Panc1 (cell line): ENCODE results near the gene PPP1R2B. TPM values are rescaled to one million over a fixed set of nuclear protein-coding genes. Genes with fewer than 3 reads are reported as not detected.

Source experiments
- ATAC-seq: fragments of 200-7000 bp; cut with Tn5 transposase; 2 replicates; pipeline ENCODE4 v1.9.1; 2020; ENCODE audit warnings: mild to moderate bottlenecking, moderate library complexity
- BruUV-seq: library from RNA; stranded (reverse); fragments of 400-500 nt; replicated peaks from 2 replicates; lab custom pipeline; 2021; lab: Mats Ljungman, UMichigan
- CTCF ChIA-PET: fragments of 300-600 bp; sonication (Branson Sonifier 250); formaldehyde crosslinking; loops from one replicate; lab custom pipeline; 2022; ENCODE audit warnings: antibody characterized with exemption; lab: Charles Lee
- POLR2A ChIA-PET: fragments of 300-600 bp; sonication (Branson Sonifier 250); formaldehyde crosslinking; loops from one replicate; lab custom pipeline; 2022; ENCODE audit warnings: antibody characterized with exemption; lab: Charles Lee
- DNase-seq: peaks from one replicate; pipeline ENCODE4 v3.0.0-alpha.2; 2010; ENCODE audit warnings: low read depth, low spot score
- H3K27ac ChIP-seq: 2 replicates; pipeline ENCODE4 v1.5.1; 2011; ENCODE audit warnings: mild to moderate bottlenecking, low read length, inconsistent platforms
- H3K27me3 ChIP-seq: fragments of 200-500 bp; sonication (Bioruptor generic); 2 replicates; pipeline ENCODE4 v1.6.0; 2014; ENCODE audit warnings: low read length, inconsistent platforms; ENCODE audit not compliant: control insufficient read depth, insufficient read depth
- H3K36me3 ChIP-seq: fragments of 200-500 bp; sonication (Bioruptor generic); 2 replicates; pipeline ENCODE4 v1.5.1; 2014; ENCODE audit warnings: inconsistent platforms, mild to moderate bottlenecking, low read length, moderate library complexity; ENCODE audit not compliant: control insufficient read depth, insufficient read depth
- H3K4me1 ChIP-seq: 2 replicates; pipeline ENCODE4 v1.5.1; 2011; ENCODE audit warnings: inconsistent platforms, mild to moderate bottlenecking, low read length, moderate library complexity; ENCODE audit not compliant: control insufficient read depth, insufficient read depth
- H3K4me3 ChIP-seq, 2 experiments: 2 replicates each; pipeline ENCODE4 v1.5.1; 2011 to 2012; ENCODE audit warnings: low read depth in 2 of 2, low read length in 2 of 2, mild to moderate bottlenecking in 2 of 2, inconsistent platforms in 1 of 2, moderate library complexity in 1 of 2
- H3K9me3 ChIP-seq: fragments of 200-500 bp; sonication (Bioruptor generic); 2 replicates; pipeline ENCODE4 v1.5.1; 2014; ENCODE audit warnings: low read depth, mild to moderate bottlenecking, inconsistent platforms, low read length, moderate library complexity; ENCODE audit not compliant: control insufficient read depth, insufficient read depth
- CTCF ChIP-seq: fragments of 450-650 bp; IDR thresholded peaks from 2 replicates; pipeline ENCODE4 v1.5.1; 2017; ENCODE audit warnings: mild to moderate bottlenecking
- POLR2AphosphoS5 ChIP-seq: IDR thresholded peaks from 2 replicates; pipeline ENCODE4 v1.6.1; 2012; ENCODE audit warnings: mild to moderate bottlenecking, low read depth, low read length, moderate library complexity
- REST ChIP-seq, 2 experiments: IDR thresholded peaks; 2 replicates each; pipeline ENCODE4 v1.6.1; 2011 to 2012; ENCODE audit warnings: low read depth in 2 of 2, control low read depth in 1 of 2, low read length in 1 of 2, mild to moderate bottlenecking in 1 of 2, moderate library complexity in 1 of 2; ENCODE audit not compliant: insufficient read depth in 1 of 2
- SIN3A ChIP-seq: IDR thresholded peaks from 2 replicates; pipeline ENCODE4 v1.6.1; 2012; ENCODE audit warnings: low read depth, mild to moderate bottlenecking, low read length, moderate library complexity, borderline replicate concordance; ENCODE audit not compliant: insufficient read depth
- TCF7L2 ChIP-seq: IDR thresholded peaks from 2 replicates; pipeline ENCODE4 v1.6.1; 2011; ENCODE audit warnings: mild to moderate bottlenecking, low read depth, low read length, inconsistent platforms
- in situ Hi-C: cut with HindIII; loops from 2 replicates; pipeline ENCODE4 v1.10.0; 2016; ENCODE audit warnings: low sequenced_read_pairs, low pct_unique_long_range_greater_than_20kb
- intact Hi-C: fragments of 100-400 bp; cut with micrococcal nuclease; formaldehyde crosslinking; loops from one replicate; pipeline ENCODE4 v1.10.0; 2022; ENCODE audit not compliant: unreplicated experiment
- total RNA-seq: library from RNA; stranded (reverse); gene quantifications from one replicate; pipeline ENCODE4 v1.2.1, GENCODE V29; 2021; ENCODE audit not compliant: unreplicated experiment

Gene PPP1R2B
- total RNA-seq, 1 experiment from 2014 or later: 0.10 TPM

GRCh38 chr5:156824800-156825199, 25.3 kb upstream of the PPP1R2B start:
- H3K27ac ChIP-seq: no peak overlapping the region
- CTCF ChIA-PET: no interaction called here
- POLR2A ChIA-PET: no interaction called here
- TF ChIP-seq CTCF (peak; percentile 32; the same call in 1 of the 2 replicates), SIN3A (no peak)
- H3K4me1 ChIP-seq: no peaks in the 10 kb centered on the region
- H3K36me3 ChIP-seq: no peaks in the 10 kb centered on the region
- H3K27me3 ChIP-seq: no peaks in the 10 kb centered on the region
- in situ Hi-C loops: no loop called here
- ATAC-seq: no peak
- H3K9me3 ChIP-seq: no peaks in the 10 kb centered on the region
- intact Hi-C loops: no loop called here
- no peak overlapping the region for H3K4me3 ChIP-seq
- no peak for DNase-seq
- BruUV-seq: no TSS peak

- ATAC-seq: no peak
- no TSS peak for BruUV-seq
- H3K4me3 ChIP-seq: no peak overlapping the region
- in situ Hi-C loops (no loop called here), intact Hi-C loops (no loop called here)
- CTCF ChIA-PET: no interaction called here
- POLR2A ChIA-PET: no interaction called here
- H3K9me3 ChIP-seq: no peaks in the 10 kb centered on the region
- no peaks in the 10 kb centered on the region for H3K4me1 ChIP-seq
- H3K27me3 ChIP-seq: no peaks in the 10 kb centered on the region
- H3K27ac ChIP-seq: no peak overlapping the region
- no peak for DNase-seq
- H3K36me3 ChIP-seq: no peaks in the 10 kb centered on the region
- no peak for TF ChIP-seq TCF7L2
- no peak for TF ChIP-seq REST (IDR thresholded peaks at IDR 0.05; ENCODE audit: insufficient read depth in 1 of 2, low read depth in 2 of 2, low read length in 1 of 2)
Measured at GRCh38 chr5:156825688-156826087, 24.4 kb upstream of the PPP1R2B start.

- ChIA-PET CTCF (no interaction called here), POLR2A (no interaction called here)
- Histone ChIP-seq H3K9me3 (no peaks in the 10 kb centered on the region), H3K27me3 (no peaks in the 10 kb centered on the region), H3K36me3 (no peaks in the 10 kb centered on the region), H3K27ac (no peak overlapping the region), H3K4me3 (no peak overlapping the region), H3K4me1 (no peaks in the 10 kb centered on the region)
- ATAC-seq (no peak), DNase-seq (no peak)
- BruUV-seq: no TSS peak
- in situ Hi-C loops: no loop called here
- intact Hi-C loops: no loop called here
- TF ChIP-seq TCF7L2 (no peak), POLR2AphosphoS5 (no peak), REST (IDR thresholded peaks at IDR 0.05; ENCODE audit: insufficient read depth in 1 of 2, low read depth in 2 of 2, low read length in 1 of 2) (no peak), SIN3A (no peak)
Measured at GRCh38 chr5:156826150-156826549, 23.9 kb upstream of the PPP1R2B start.
